IMR-90 (cell line): ENCODE results near the gene PGBD5. TPM values are rescaled to one million over a fixed set of nuclear protein-coding genes. Genes with fewer than 3 reads are reported as not detected.

Experiments used
- ATAC-seq: fragments of 200-7000 bp; cut with Tn5 transposase; 2 replicates; pipeline ENCODE4 v1.9.1; 2020; ENCODE audit warnings: low read depth, mild to moderate bottlenecking, moderate library complexity
- BruUV-seq: library from RNA; stranded (reverse); fragments of 400-500 nt; replicated peaks from 2 replicates; lab custom pipeline; 2021; lab: Mats Ljungman, UMichigan
- CTCF ChIA-PET: fragments of 300-600 bp; formaldehyde crosslinking; extraction: SDS; loops from one replicate; lab custom pipeline; 2021; ENCODE audit warnings: antibody characterized with exemption; lab: Yijun Ruan, JAX
- POLR2A ChIA-PET: fragments of 300-600 bp; sonication (Branson Sonifier 250); formaldehyde crosslinking; loops from one replicate; lab custom pipeline; 2022; ENCODE audit warnings: antibody characterized with exemption; ENCODE audit not compliant: unreplicated experiment; lab: Charles Lee
- DNase-seq: peaks from one replicate; pipeline ENCODE4 v3.0.0; 2013
- H2AFZ ChIP-seq: replicated peaks from 2 replicates; pipeline ENCODE3; 2013; ENCODE audit warnings: low read length, mild to moderate bottlenecking; ENCODE audit not compliant: poor library complexity
- H2AK5ac ChIP-seq: 2 replicates; pipeline ENCODE4 v1.6.1; 2013; ENCODE audit warnings: low read depth, low read length, inconsistent platforms
- H2AK9ac ChIP-seq: replicated peaks from 2 replicates; pipeline ENCODE3; 2013; ENCODE audit warnings: mild to moderate bottlenecking, low read depth, low read length, moderate library complexity; ENCODE audit not compliant: poor library complexity
- H2BK120ac ChIP-seq: 2 replicates; pipeline ENCODE4 v1.6.1; 2013; ENCODE audit warnings: low read depth, low read length, inconsistent platforms
- H2BK15ac ChIP-seq: 3 replicates; pipeline ENCODE4 v1.6.1; 2013; ENCODE audit warnings: low read depth, low read length, inconsistent platforms
- H2BK20ac ChIP-seq: 2 replicates; pipeline ENCODE4 v1.6.1; 2013; ENCODE audit warnings: low read depth, mild to moderate bottlenecking, inconsistent platforms, low read length, moderate library complexity
- H2BK5ac ChIP-seq: 2 replicates; pipeline ENCODE4 v1.6.1; 2013; ENCODE audit warnings: mild to moderate bottlenecking, low read depth, low read length, inconsistent platforms; ENCODE audit not compliant: poor library complexity, severe bottlenecking
- H3K14ac ChIP-seq: replicated peaks from 2 replicates; pipeline ENCODE4 v1.6.1; 2013; ENCODE audit warnings: low read depth, low read length, inconsistent platforms
- H3K18ac ChIP-seq: 2 replicates; pipeline ENCODE4 v1.6.1; 2013; ENCODE audit warnings: low read depth, low read length, control low read depth
- H3K23ac ChIP-seq: 2 replicates; pipeline ENCODE4 v1.6.1; 2013; ENCODE audit warnings: low read depth, low read length, inconsistent platforms
- H3K27ac ChIP-seq: 2 replicates; pipeline ENCODE4 v1.5.1; 2013; ENCODE audit warnings: mild to moderate bottlenecking, control low read depth, low read length; ENCODE audit not compliant: insufficient read depth
- H3K27me3 ChIP-seq: 2 replicates; pipeline ENCODE4 v1.6.1; 2013; ENCODE audit warnings: low read length; ENCODE audit not compliant: control insufficient read depth, insufficient read depth
- H3K36me3 ChIP-seq: 2 replicates; pipeline ENCODE4 v1.6.1; 2013; ENCODE audit warnings: low read length, mixed read lengths; ENCODE audit not compliant: control insufficient read depth, insufficient read depth
- H3K4ac ChIP-seq: 2 replicates; pipeline ENCODE4 v1.6.1; 2013; ENCODE audit warnings: low read depth, low read length, inconsistent platforms
- H3K4me1 ChIP-seq: 2 replicates; pipeline ENCODE4 v1.6.1; 2013; ENCODE audit warnings: low read length, mixed read lengths; ENCODE audit not compliant: control insufficient read depth, insufficient read depth
- H3K4me2 ChIP-seq: 2 replicates; pipeline ENCODE4 v1.6.1; 2013; ENCODE audit warnings: low read depth, mild to moderate bottlenecking, control low read depth, low read length, moderate library complexity
- H3K4me3 ChIP-seq: 2 replicates; pipeline ENCODE4 v1.5.1; 2013; ENCODE audit warnings: low read depth, mild to moderate bottlenecking, control low read depth, low read length, moderate library complexity; ENCODE audit not compliant: insufficient read depth
- H3K56ac ChIP-seq: 2 replicates; pipeline ENCODE4 v1.6.1; 2013; ENCODE audit warnings: low read length, inconsistent platforms; ENCODE audit not compliant: insufficient read depth; ENCODE audit errors: extremely low read depth
- H3K79me1 ChIP-seq, 2 experiments: 2 replicates each; pipeline ENCODE4 v1.6.1; 2013; ENCODE audit warnings: low read length in 2 of 2, inconsistent platforms in 1 of 2, low read depth in 1 of 2
- H3K9ac ChIP-seq: 2 replicates; pipeline ENCODE4 v1.6.1; 2013; ENCODE audit warnings: low read depth, low read length, control low read depth
- H3K9me1 ChIP-seq: 2 replicates; pipeline ENCODE4 v1.6.1; 2013; ENCODE audit warnings: low read length, inconsistent platforms; ENCODE audit not compliant: insufficient read depth
- H3K9me3 ChIP-seq: 2 replicates; pipeline ENCODE4 v1.6.1; 2013; ENCODE audit warnings: low read length; ENCODE audit not compliant: control insufficient read depth, insufficient read depth
- H4K20me1 ChIP-seq: 2 replicates; pipeline ENCODE4 v1.6.1; 2013; ENCODE audit warnings: low read length, inconsistent platforms; ENCODE audit not compliant: insufficient read depth
- H4K5ac ChIP-seq: 2 replicates; pipeline ENCODE4 v1.6.1; 2013; ENCODE audit warnings: mild to moderate bottlenecking, low read depth, low read length, control low read depth
- H4K8ac ChIP-seq, 2 experiments: 2 replicates each; pipeline ENCODE4 v1.6.1; 2013; ENCODE audit warnings: low read depth in 2 of 2, low read length in 2 of 2, control low read depth in 1 of 2, inconsistent platforms in 1 of 2
- H4K91ac ChIP-seq: 2 replicates; pipeline ENCODE4 v1.6.1; 2013; ENCODE audit warnings: low read depth, low read length, inconsistent platforms; ENCODE audit not compliant: insufficient read depth
- BHLHE40 ChIP-seq: fragments of 150-350 bp; IDR thresholded peaks from 2 replicates; pipeline ENCODE4 v1.6.1; 2016; ENCODE audit warnings: mild to moderate bottlenecking, low read depth, low read length
- CEBPB ChIP-seq: IDR thresholded peaks from 2 replicates; pipeline ENCODE4 v1.6.1; 2012; ENCODE audit warnings: low read depth, low read length, improper control_type of control experiment
- CHD1 ChIP-seq: IDR thresholded peaks from 2 replicates; pipeline ENCODE4 v1.6.1; 2012; ENCODE audit warnings: low read depth, low read length, improper control_type of control experiment
- CTCF ChIP-seq: conservative IDR thresholded peaks from 2 replicates; pipeline ENCODE4 v1.5.1; 2012; ENCODE audit warnings: mild to moderate bottlenecking, low read depth, low read length, improper control_type of control experiment
- FOS ChIP-seq: fragments of 150-350 bp; IDR thresholded peaks from 2 replicates; pipeline ENCODE4 v1.6.1; 2016; ENCODE audit warnings: low read depth, low read length
- MAFK ChIP-seq: IDR thresholded peaks from 2 replicates; pipeline ENCODE4 v1.6.1; 2012; ENCODE audit warnings: low read depth, low read length, improper control_type of control experiment
- MAZ ChIP-seq: IDR thresholded peaks from 2 replicates; pipeline ENCODE4 v1.6.1; 2012; ENCODE audit warnings: low read depth, mild to moderate bottlenecking, low read length, improper control_type of control experiment, moderate library complexity, borderline replicate concordance
- MXI1 ChIP-seq: IDR thresholded peaks from 2 replicates; pipeline ENCODE4 v1.6.1; 2012; ENCODE audit warnings: low read depth, mild to moderate bottlenecking, low read length, moderate library complexity, borderline replicate concordance
- NFE2L2 ChIP-seq: fragments of 150-350 bp; IDR thresholded peaks from 2 replicates; pipeline ENCODE4 v1.6.1; 2016; ENCODE audit warnings: low read depth, mild to moderate bottlenecking, low read length
- POLR2A ChIP-seq: IDR thresholded peaks from 2 replicates; pipeline ENCODE4 v1.6.1; 2012; ENCODE audit warnings: mild to moderate bottlenecking, low read depth, low read length
- RAD21 ChIP-seq: IDR thresholded peaks from 2 replicates; pipeline ENCODE4 v1.6.1; 2012; ENCODE audit warnings: low read length, improper control_type of control experiment
- RCOR1 ChIP-seq: IDR thresholded peaks from 2 replicates; pipeline ENCODE4 v1.6.1; 2012; ENCODE audit warnings: mild to moderate bottlenecking, low read length, improper control_type of control experiment; ENCODE audit not compliant: insufficient replicate concordance
- RFX5 ChIP-seq: IDR thresholded peaks from 2 replicates; pipeline ENCODE4 v1.8.0; 2012; ENCODE audit warnings: low read depth, mild to moderate bottlenecking, low read length, moderate library complexity
- SMC3 ChIP-seq: fragments of 150-350 bp; IDR thresholded peaks from 2 replicates; pipeline ENCODE4 v1.6.1; 2016; ENCODE audit warnings: low read depth, mild to moderate bottlenecking, antibody characterized with exemption, low read length, moderate library complexity
- WGBS, 2 experiments: methylation state at CpG; one replicate each; pipeline versions ENCODE4 v1.1.5 to v1.1.7; 2013; ENCODE audit warnings: missing lambda C conversion rate in 2 of 2; ENCODE audit not compliant: insufficient read length in 1 of 2; ENCODE audit errors: extremely low coverage in 2 of 2; 5-methylcytosine and 5-hydroxymethylcytosine counted together
- dilution Hi-C: fragments of 300-500 bp; cut with HindIII; formaldehyde crosslinking; loops from one replicate; pipeline ENCODE4 v1.14.3; 2018; ENCODE audit warnings: low sequenced_read_pairs; ENCODE audit not compliant: unreplicated experiment
- in situ Hi-C: fragments of 300-500 bp; cut with MboI; formaldehyde crosslinking; loops from 3 replicates; pipeline ENCODE4 v1.14.3; 2019; ENCODE audit warnings: low sequenced_read_pairs, inconsistent platforms, mixed read lengths
- intact Hi-C: fragments of 100-400 bp; cut with micrococcal nuclease; formaldehyde crosslinking; loops from 2 replicates; pipeline ENCODE4 v1.10.0; 2022
- polyA plus RNA-seq, 3 experiments: library from polyadenylated mRNA; depleted of rRNA; stranded (reverse); fragments of >200 nt; gene quantifications; 2 replicates each; pipeline ENCODE4 v1.2.3, GENCODE V29; 2012; ENCODE audit warnings: low replicate concordance in 1 of 3
- total RNA-seq: library from RNA; depleted of rRNA; stranded (reverse); fragments of >200 nt; gene quantifications from 2 replicates; pipeline ENCODE4 v1.2.3, GENCODE V29; 2012
- TF ChIP-seq, protein P1 (sequence below): fragments of 150-350 bp; IDR thresholded peaks from 2 replicates; pipeline ENCODE4 v1.6.1; 2016; ENCODE audit warnings: low read depth, mild to moderate bottlenecking, low read length, moderate library complexity, borderline replicate concordance
- TF ChIP-seq, protein P2 (sequence below): fragments of 150-350 bp; IDR thresholded peaks from 2 replicates; pipeline ENCODE4 v1.6.1; 2017; ENCODE audit warnings: mild to moderate bottlenecking, antibody characterized with exemption, low read length, low read depth

PGBD5 gene
- total and polyA plus RNA-seq, 2 of the 4 experiments (the other 2 are of a cell fraction): 0.18 to 0.36 TPM

DNA sequence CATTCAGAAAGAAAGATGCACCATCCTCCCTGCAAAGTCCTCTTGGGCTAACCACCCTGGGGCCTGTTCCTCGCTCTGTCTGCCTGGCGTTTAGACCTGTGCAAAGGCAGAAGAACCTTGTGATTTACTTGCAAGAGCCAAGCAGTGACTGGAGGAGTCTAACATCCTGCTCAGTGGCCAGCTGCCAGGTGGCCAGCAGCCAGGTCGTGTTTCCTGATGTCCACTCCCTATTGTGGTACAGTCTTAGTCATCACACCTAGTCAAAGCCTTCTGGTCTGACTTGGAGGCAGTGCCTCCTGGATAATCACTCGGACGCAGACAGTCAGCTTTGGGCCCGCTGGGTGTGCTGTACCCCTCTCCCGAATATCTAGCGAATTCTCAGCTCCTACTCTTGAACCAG, 118.1 kb downstream of the PGBD5 start:
- DNase-seq (peak; percentile 64), ATAC-seq (no peak)
- no TSS peak for BruUV-seq
- Histone ChIP-seq H4K20me1 (no peaks in the 10 kb centered on the region), H3K4me2 (no peak overlapping the region), H2AFZ (peak overlapping the region; percentile 48), H3K4me3 (no peak overlapping the region), H2BK120ac (no peak overlapping the region), H3K27ac (no peak overlapping the region), H3K9me1 (no peaks in the 10 kb centered on the region), H3K36me3 (no peaks in the 10 kb centered on the region), H3K18ac (no peak overlapping the region), H3K79me1 (no peaks in the 10 kb centered on the region), H3K4ac (no peak overlapping the region), H2BK15ac (no peak overlapping the region), H3K9me3 (no peaks in the 10 kb centered on the region), H3K14ac (no peak overlapping the region), H4K91ac (no peak overlapping the region), H2AK9ac (no peak overlapping the region), H3K56ac (no peak overlapping the region), H3K4me1 (no peaks in the 10 kb centered on the region), H2BK20ac (no peak overlapping the region), H2AK5ac (no peak overlapping the region), H3K23ac (no peak overlapping the region), H3K27me3 (no peaks in the 10 kb centered on the region; the same call in none of the 2 replicates), H2BK5ac (no peak overlapping the region), H3K9ac (no peak overlapping the region), H4K5ac (no peak overlapping the region), H4K8ac (no peak overlapping the region)
- intact Hi-C loops (no loop called here), in situ Hi-C loops (loop anchor here (25.0 kb wide), 1 partner anchor 1046 kb away; the partner anchor contains the start of gene RAB4A), dilution Hi-C loops (no loop called here)
- no CpG with 5 or more reads among the region's 8 CpGs for WGBS, 2 experiments
- TF ChIP-seq BHLHE40 (no peak), RCOR1 (no peak), RAD21 (no peak), FOS (no peak), MAFK (no peak), SMC3 (no peak), CTCF (no peak), MAZ (no peak), CHD1 (no peak), MXI1 (no peak), CEBPB (no peak), RFX5 (no peak), POLR2A (no peak), NFE2L2 (no peak)
- TF ChIP-seq, protein P1, sequence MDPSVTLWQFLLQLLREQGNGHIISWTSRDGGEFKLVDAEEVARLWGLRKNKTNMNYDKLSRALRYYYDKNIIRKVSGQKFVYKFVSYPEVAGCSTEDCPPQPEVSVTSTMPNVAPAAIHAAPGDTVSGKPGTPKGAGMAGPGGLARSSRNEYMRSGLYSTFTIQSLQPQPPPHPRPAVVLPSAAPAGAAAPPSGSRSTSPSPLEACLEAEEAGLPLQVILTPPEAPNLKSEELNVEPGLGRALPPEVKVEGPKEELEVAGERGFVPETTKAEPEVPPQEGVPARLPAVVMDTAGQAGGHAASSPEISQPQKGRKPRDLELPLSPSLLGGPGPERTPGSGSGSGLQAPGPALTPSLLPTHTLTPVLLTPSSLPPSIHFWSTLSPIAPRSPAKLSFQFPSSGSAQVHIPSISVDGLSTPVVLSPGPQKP: no peak
- TF ChIP-seq, protein P2, sequence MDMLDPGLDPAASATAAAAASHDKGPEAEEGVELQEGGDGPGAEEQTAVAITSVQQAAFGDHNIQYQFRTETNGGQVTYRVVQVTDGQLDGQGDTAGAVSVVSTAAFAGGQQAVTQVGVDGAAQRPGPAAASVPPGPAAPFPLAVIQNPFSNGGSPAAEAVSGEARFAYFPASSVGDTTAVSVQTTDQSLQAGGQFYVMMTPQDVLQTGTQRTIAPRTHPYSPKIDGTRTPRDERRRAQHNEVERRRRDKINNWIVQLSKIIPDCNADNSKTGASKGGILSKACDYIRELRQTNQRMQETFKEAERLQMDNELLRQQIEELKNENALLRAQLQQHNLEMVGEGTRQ: no peak
- ChIA-PET POLR2A (no interaction called here), CTCF (no interaction called here)
